ENCODE data around the gene TNFRSF14. TPM values are rescaled to one million over a fixed set of nuclear protein-coding genes. Genes with fewer than 3 reads are reported as not detected.

Gene TNFRSF14
- polyA plus RNA-seq, 1 experiment = 19.3 TPM

DNA sequence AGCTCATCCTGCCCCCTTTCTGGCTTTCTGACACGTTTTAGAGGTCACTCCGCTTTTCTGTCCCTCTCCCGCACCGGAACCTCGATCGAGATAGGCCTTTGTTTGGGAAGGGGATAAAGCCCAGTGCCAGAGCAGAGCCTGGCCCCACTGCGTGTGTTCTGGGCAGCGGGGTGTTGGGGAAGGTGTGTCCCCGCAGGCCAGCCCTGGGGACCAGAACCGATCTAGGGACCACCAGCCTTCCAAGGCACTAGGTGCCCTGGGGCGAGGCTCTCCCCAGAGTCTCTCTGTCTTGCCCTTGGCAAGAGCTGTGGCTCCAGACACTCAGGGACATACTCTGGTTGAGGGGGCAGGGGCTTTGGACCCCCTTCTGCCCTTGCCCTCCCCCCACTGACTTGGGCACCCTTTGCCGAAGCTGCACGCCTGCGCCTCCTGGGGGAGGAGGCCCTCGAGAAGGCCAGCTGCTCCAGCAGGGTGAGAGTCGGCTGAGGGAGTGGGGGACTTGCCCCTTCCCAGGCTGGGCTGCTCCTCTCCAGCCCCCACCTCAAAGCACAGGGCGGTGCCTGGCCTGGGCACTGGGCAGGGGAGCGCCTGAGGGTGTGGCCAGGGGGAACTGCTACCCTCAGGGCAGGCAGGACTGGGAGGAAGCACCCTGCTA, 46.8 kb downstream of the TNFRSF14 start:
- Histone ChIP-seq H3K4me3 (ENCODE audit: low read depth, low read length) (no peak overlapping the region), H3K36me3 (ENCODE audit: control insufficient read depth, insufficient read depth, low read length) (no peaks in the 10 kb centered on the region), H3K27me3 (ENCODE audit: control insufficient read depth, insufficient read depth, low read length) (no peaks in the 10 kb centered on the region)
- ChIA-PET CTCF (interaction anchor here (0.6 kb wide), 1 partner anchor 14 kb away, joined by 3 read pairs; no protein-coding TSS in a partner anchor), POLR2A (no interaction called here)
- DNase-seq (ENCODE audit: low read depth) = no peak
- TF ChIP-seq, protein P1, sequence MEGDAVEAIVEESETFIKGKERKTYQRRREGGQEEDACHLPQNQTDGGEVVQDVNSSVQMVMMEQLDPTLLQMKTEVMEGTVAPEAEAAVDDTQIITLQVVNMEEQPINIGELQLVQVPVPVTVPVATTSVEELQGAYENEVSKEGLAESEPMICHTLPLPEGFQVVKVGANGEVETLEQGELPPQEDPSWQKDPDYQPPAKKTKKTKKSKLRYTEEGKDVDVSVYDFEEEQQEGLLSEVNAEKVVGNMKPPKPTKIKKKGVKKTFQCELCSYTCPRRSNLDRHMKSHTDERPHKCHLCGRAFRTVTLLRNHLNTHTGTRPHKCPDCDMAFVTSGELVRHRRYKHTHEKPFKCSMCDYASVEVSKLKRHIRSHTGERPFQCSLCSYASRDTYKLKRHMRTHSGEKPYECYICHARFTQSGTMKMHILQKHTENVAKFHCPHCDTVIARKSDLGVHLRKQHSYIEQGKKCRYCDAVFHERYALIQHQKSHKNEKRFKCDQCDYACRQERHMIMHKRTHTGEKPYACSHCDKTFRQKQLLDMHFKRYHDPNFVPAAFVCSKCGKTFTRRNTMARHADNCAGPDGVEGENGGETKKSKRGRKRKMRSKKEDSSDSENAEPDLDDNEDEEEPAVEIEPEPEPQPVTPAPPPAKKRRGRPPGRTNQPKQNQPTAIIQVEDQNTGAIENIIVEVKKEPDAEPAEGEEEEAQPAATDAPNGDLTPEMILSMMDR (IDR thresholded peaks at IDR 0.05; ENCODE audit: insufficient read depth, low read depth, low read length) = no peak

DNA sequence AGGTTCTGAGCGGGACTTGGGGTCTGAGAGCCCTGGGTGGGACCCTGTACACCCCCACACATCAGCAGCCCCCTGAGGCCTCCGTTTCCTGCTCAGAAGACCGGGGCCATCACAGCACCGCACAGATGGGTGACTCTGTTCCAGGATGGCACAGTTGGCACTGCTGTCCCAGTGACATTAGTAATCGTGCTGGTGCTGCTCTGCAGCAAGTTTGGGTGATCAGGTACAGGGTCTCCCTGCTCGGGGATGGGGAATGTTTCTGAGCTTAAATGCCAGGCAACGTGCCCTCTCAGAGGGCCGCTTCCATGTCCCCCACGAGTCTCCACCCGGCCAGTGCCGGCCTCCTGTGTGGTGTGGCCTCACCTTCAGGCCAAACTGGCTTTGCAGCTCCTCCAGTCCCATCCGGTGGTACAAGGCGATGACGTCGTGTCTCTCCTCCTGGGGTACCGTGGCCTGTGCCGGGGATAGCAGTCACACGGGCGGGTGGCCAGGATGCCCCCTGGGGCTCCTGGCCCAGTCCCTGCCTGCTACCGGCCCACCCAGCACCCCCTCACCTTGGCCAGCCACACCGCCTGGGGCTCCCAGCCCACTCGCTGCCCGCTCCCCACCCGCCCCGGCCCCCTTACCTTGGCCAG, 47.5 kb downstream of the TNFRSF14 start:
- POLR2A ChIA-PET = no interaction called here
- no peak overlapping the region for H3K4me3 ChIP-seq (ENCODE audit: low read depth, low read length)
- no peaks in the 10 kb centered on the region for H3K36me3 ChIP-seq (ENCODE audit: control insufficient read depth, insufficient read depth, low read length)
- CTCF ChIA-PET = no interaction called here
- no peaks in the 10 kb centered on the region for H3K27me3 ChIP-seq (ENCODE audit: control insufficient read depth, insufficient read depth, low read length)
- DNase-seq (ENCODE audit: low read depth) = no peak
- TF ChIP-seq, protein P1 (IDR thresholded peaks at IDR 0.05; ENCODE audit: insufficient read depth, low read depth, low read length) = no peak

DNA sequence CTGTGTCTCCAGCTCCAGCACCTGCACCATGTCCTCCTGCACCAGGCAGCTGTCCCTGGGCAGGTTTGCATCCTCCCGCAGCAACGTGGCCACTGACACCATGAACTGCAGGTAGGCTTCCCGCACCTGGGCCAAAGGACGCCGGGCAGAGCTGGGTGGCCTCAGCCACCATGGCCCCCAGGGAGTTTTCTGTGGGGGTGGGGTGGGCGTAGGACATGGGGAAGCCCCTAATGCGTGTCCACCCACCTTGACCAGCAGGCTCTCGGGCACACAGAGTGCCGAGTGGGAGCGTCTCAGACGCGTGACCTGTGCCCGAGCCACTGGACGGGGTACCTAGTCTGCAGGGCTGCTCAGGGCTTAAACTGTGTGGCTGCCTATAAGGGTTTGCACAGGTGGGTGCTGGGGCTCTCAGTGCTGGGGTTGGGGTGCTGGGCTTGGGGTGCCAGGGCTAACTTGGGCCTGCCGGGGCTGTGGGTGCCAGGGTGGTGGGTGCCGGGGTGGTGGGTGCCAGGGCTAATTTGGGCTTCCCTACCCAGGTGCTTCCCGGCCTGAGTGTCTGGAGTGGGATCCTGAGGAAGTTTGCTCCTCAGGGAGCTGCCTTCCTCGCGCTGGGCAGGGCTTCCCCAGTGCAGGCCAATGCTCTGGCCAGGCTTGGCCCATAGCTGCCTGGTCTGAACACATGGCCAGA, 48.1 kb downstream of the TNFRSF14 start:
- POLR2A ChIA-PET = no interaction called here
- CTCF ChIA-PET = no interaction called here
- no peaks in the 10 kb centered on the region for H3K36me3 ChIP-seq (ENCODE audit: control insufficient read depth, insufficient read depth, low read length)
- no peak for DNase-seq (ENCODE audit: low read depth)
- no peaks in the 10 kb centered on the region for H3K27me3 ChIP-seq (ENCODE audit: control insufficient read depth, insufficient read depth, low read length)
- no peak overlapping the region for H3K4me3 ChIP-seq (ENCODE audit: low read depth, low read length)
- TF ChIP-seq, protein P1 (IDR thresholded peaks at IDR 0.05; ENCODE audit: insufficient read depth, low read depth, low read length) = no peak

DNA sequence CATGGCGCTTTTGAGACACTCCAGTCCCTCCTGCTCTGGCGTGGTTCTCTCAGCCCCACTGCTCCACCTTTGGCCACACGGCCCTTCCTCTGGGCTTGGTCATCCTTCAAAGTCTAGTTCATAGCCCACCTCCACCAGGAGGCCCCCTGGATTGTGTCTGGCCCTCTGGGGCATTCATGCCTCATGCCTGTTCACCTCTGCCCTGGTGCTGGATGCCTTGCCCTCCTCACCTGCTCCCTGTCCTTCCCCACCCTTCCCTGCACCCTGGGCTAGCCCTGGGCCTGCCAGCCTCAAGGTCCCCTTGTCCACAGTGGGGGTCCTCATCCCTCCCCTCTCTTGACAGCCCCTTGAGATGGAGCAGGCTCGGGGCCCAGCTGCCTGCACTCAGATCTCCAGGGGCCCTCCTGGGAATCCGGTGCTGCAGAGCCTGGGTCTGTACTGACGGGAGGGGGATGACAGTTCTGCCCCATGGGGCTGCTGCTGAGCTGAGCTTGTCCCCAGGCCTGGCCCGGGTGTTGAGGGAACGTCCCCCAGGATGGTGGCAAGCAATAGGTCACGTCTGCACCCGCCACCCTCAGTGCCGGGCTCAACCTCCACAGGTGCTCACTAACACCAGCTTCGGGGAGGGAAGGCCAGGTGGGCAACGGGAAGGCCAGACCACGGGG, 48.8 kb downstream of the TNFRSF14 start:
- Histone ChIP-seq H3K36me3 (ENCODE audit: control insufficient read depth, insufficient read depth, low read length) (no peaks in the 10 kb centered on the region), H3K4me3 (ENCODE audit: low read depth, low read length) (no peak overlapping the region), H3K27me3 (ENCODE audit: control insufficient read depth, insufficient read depth, low read length) (no peaks in the 10 kb centered on the region)
- CTCF ChIA-PET = no interaction called here
- POLR2A ChIA-PET = no interaction called here
- TF ChIP-seq, protein P1 (IDR thresholded peaks at IDR 0.05; ENCODE audit: insufficient read depth, low read depth, low read length) = no peak
- DNase-seq (ENCODE audit: low read depth) = no peak
